ENCODE data around the gene PNRC1.
"Not testable (repeated sequence)": the region's sequence is repeated elsewhere in the genome, so short reads cannot be mapped to it uniquely, and the experiment has no call there.

The PNRC1 gene

DNA sequence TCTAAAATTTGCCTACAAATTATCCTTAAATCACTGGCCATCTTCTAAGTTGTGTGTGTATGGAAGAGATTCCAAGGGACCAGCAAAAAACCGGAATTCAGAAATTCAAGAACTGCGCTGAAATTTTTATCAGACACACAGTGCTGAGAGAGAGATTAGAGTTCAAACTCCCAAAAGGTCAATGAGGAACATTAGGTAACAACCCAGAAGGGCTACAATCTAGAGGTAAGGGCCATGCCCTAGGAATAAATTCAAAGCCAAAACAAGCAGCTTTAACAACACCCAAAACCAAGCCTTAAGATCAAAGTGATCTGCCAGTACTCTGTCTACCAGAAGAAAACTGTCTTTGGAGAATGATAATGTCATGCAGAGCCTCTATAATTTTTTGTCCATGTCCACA is 19.6 kb downstream of the PNRC1 start:
- no peak for DNase-seq (ENCODE audit: low read depth in 2 of 2)

DNA sequence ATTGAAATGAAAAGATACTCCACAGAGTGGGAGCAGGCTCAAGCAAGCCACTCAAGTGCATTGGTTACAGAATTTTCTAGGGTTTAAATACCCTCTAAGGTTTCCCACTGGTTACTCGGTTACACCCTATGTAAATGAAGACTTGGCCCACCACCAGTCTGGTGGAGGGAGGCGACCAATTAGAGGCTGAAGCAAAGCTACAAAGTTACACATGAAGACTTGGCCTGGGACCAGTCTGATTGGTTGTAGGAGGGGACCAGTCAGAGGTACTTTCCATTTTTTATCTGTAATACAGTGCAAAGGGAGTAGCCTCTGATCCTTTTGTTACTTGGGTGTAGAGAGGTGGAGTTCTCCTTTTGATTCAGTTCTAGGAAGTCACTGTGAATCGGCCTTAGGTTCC is 29.7 kb downstream of the PNRC1 start:
- DNase-seq (ENCODE audit: low read depth in 2 of 2) = no peak

DNA sequence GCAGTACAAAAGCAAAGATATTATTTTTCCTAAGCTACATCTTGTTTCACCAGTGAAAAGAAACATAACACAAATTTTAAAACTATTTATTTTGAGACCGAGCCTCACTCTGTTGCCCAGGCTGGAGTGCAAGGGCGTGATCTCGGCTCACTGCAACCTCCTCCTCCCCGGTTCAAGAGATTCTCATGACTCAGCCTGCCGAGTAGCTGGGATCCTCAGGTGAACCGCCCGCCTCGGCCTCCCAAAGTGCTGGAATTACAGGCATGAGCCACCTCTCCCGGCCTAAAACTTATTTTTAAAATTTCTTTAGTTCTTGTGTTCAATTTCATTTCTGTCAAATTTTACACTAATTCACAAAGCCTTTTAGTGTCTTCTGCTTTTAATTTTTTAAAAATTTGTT is 31.4 kb downstream of the PNRC1 start:
- no peak for DNase-seq (ENCODE audit: low read depth in 2 of 2)

DNA sequence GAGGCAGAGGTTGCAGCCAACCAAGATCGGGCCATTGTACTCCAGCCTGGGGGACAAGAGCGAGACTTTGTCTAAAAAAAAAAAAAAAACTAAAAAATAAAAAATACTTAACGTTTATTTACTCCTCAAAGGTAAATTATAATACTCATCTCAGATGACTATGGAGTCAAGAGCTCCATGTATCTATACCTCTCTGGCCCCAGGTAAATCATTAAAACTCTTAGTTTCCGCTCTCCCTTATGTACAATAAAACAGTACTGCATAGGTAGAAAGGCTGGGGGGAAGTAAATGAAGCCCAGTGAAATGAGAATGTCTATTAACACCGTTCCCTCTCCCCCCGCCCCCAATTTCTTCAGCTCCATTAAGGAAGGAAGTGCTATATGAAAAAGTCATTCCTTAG is 36.2 kb downstream of the PNRC1 start:
- DNase-seq (ENCODE audit: low read depth in 2 of 2) = no peak

DNA sequence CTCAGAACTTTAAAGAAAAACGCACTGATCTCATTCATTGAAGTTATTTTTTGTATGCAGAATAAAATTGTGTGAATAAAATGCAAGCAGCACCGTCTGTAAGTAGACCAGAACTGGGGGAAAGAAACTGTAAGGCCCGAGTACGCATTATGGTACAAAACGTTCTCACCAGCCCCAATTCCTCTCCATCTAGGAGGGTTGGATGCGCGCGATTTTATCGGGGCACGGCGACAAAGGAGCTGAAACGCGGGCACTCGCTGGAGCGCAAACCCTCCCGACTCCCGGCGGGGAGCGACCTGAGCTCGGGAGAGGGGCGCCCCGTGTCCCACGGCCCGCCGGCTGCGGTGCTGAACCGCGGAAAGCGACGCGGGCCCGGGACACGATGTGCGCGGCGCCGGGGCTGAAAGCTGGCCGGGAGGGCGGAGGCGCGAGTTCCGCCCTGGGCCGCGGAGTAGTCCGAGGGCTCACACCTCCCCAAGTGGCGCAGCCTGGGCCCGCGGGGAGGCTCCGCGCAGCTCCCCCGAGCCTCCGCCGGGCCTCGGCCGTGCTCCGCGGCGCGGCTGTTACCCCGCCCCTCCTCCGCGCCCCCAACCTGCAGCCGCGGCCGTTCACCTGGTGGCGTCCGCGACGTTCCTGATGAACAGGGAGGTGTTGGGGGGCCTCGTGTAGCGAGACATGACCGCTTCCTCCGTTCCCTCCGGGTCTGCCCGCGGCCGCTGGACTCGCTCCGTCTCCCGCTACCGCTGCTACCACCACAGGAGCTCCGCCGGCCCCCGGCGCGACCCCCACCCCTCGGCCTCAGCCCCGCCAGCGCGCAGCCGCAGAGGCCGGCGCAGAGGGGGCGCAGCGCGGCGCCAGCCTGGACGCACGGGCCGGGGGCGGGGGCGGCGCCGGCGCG is 36.9 kb downstream of the PNRC1 start, which contains the start of gene SRSF12:
Gene SRSF12, minus strand, starts transcription at position 861 of the 898 bp plus-strand sequence. Its CDS starts 184 bp downstream, at position 677.
- DNase-seq (ENCODE audit: low read depth in 2 of 2) = peak; percentile 7 to 12

DNA sequence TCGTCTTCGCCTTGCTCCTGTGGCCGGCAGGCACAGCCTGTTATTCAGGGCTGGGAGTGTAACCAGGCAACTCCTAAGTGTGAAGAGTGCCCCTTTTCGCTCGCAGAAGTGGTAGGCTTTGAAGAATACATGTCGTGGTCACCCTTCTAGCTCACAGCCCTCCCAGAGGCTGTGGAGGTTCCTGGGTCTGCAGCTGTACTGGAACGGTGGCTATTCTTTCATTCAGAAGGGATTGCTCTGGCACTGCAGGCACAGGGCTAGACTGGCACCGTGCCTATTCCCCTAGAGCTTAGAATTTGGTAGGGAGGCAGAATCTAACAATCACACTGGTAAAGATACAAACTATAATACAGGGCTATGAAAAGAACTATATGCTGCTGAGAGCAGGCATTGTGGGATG is 38.4 kb downstream of the PNRC1 start:
- no peak for DNase-seq (ENCODE audit: low read depth in 2 of 2)

DNA sequence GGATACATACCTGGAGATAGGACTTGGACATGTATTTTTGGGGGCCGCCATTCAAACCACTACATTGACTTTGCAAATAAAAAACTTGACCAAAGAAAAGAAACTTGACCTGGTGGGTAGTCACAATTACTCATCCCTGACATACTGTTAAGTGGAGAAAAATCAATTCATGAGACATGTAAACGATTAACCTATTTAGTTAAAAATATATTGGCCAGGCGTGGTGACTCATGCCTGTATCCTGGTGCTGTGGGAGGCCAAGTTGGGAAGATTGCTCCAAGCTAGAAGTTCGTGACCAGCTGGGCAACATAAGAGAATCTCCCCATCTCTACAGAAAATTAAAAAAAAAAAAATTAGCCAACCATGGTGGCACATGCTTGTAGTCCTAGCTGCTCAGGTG is 39.8 kb downstream of the PNRC1 start:
- no peak for DNase-seq (ENCODE audit: low read depth in 2 of 2)

DNA sequence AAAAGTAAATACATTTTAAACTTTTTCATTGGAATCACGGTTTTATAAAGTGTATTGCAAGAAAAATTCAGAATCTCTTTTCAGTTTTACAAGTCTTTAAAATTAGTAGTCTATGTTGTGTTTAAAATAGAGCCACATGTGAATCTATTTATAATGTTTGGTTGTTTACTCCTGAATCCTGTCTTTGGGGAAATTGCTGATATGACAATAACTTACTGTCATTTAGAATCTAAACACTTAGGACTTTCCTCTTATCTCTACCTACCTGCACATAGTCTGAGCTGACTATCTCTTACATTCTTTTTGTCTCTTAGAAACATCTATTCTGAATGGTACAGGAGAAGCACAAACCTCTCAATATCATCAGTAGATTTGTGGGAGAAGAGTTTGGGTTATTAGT is 41.4 kb downstream of the PNRC1 start:
- DNase-seq (ENCODE audit: low read depth in 2 of 2) = no peak

DNA sequence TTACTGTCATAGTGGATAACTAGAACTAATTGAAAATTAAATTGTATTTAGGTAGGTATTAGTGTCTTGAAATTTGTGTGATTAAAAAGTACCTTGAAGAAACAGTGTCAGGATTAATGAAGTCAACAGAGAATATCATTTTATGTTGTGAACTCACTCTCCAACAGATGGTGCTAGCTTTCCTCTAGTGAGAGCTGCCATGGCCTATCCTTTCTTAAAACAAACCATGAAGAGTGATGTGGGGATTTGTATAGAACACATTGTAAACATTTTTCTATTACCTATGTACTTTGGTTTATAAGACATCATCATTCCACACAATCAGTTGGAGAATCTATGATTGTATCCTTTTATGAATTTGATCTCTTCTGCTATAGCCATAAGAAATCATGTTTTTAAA is 42.1 kb downstream of the PNRC1 start:
- DNase-seq (ENCODE audit: low read depth in 2 of 2) = no peak

DNA sequence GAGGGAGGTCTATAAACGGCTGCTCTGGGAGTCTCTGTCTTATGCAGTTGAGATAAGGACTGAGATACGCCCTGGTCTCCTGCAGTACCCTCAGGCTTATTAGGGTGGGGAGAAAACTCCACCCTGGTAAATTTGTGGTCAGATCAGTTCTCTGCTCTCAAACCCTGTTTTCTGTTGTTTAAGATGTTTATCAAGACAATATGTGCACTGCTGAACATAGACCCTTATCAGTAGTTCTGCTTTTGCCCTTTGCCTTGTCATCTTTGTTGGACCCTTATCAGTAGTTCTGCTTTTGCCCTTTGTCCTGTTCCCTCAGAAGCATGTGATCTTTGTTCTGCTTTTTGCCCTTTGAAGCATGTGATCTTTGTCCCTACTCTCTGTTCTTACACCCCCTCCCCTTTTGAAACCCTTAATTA is 47.7 kb downstream of the PNRC1 start:
- DNase-seq (ENCODE audit: low read depth in 2 of 2) = not testable (repeated sequence)

DNA sequence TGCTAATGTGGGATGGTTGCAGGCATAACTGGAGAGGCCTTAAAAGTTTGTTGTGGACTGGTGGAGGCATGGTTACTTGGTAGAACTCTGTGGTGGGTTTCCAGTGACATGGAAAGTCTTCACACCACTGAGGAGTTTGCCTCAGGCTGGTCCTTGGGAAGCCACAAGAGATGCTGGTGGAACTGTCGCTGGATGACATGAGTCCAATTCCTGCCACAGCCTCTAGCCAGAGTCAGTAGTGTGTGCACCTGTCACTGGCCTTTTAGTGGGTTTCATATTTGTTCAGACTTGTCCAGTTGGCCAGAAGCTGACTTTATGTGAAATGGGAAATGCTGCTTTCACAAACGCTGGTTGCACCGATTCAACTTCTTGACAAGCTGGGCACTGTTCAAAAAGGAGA is 51.0 kb downstream of the PNRC1 start:
- no peak for DNase-seq (ENCODE audit: low read depth in 2 of 2)

DNA sequence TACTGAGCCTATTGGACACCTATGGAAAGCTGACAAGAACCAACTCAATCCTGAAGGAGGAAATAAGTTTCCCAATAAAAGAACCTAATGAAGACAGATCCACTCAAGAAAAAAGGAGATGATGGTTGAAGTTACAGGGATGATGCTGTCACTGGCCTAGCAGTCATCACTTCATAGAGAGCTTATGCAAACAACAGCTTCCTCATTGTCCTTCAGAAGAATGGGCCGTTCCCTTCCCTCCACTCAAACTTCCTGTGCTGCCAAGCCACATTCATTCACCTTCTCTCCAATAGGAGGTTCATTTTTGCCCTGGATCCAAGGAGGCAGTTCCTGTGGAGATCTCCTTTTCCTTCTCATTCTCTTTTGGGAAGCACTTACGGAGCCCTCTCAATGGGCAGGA is 51.5 kb downstream of the PNRC1 start:
- no peak for DNase-seq (ENCODE audit: low read depth in 2 of 2)

DNA sequence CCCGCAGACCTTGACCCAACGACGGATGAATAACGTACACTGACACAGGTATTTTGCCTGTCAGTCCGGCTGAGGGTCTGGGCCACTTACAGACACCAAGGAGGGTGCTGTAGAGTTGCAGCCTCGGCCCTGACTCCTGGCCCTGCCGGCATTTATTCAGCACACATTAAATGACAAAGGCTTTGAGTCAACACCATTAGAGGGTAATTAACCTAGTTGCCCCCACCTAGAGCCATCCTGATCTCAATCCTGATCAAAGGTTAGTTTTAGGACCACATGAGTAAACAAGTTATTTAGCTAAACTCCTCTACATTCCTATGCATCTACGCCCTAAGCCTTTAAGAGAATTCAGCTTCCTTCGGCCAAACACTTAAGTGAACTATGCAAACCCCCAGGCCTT is 53.4 kb downstream of the PNRC1 start:
- DNase-seq (ENCODE audit: low read depth in 2 of 2) = no peak

DNA sequence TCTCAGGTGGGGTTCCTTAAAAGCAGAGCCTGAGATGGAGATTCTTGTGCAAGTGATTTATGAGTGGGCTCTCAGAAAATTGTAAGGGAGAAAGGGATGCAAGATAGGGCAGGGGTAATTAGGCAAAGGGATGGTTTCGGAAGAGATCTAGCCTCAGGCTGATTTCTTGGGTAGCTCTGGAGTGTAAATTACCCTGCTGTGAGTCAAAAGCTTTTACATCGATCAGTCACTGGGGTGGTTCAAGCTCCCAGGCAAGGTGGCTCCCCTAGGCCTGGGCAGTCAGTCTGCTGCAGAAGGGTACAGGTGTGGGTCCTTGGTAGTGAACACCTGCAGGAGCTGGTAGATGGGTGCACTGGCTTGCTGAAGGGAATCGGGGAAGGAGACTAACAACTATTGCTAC is 54.2 kb downstream of the PNRC1 start:
- DNase-seq (ENCODE audit: low read depth in 2 of 2) = no peak
